IMR-90 (cell line): Measurements from ENCODE around the gene NKPD1.

Source experiments
- BHLHE40 ChIP-seq: fragments of 150-350 bp; IDR thresholded peaks from 2 replicates; pipeline ENCODE4 v1.6.1; 2016; ENCODE audit warnings: mild to moderate bottlenecking, low read depth, low read length
- CHD1 ChIP-seq: IDR thresholded peaks from 2 replicates; pipeline ENCODE4 v1.6.1; 2012; ENCODE audit warnings: low read depth, low read length, improper control_type of control experiment
- CTCF ChIP-seq: conservative IDR thresholded peaks from 2 replicates; pipeline ENCODE4 v1.5.1; 2012; ENCODE audit warnings: mild to moderate bottlenecking, low read depth, low read length, improper control_type of control experiment
- MAFK ChIP-seq: IDR thresholded peaks from 2 replicates; pipeline ENCODE4 v1.6.1; 2012; ENCODE audit warnings: low read depth, low read length, improper control_type of control experiment
- MXI1 ChIP-seq: IDR thresholded peaks from 2 replicates; pipeline ENCODE4 v1.6.1; 2012; ENCODE audit warnings: low read depth, mild to moderate bottlenecking, low read length, moderate library complexity, borderline replicate concordance
- NFE2L2 ChIP-seq: fragments of 150-350 bp; IDR thresholded peaks from 2 replicates; pipeline ENCODE4 v1.6.1; 2016; ENCODE audit warnings: low read depth, mild to moderate bottlenecking, low read length
- POLR2A ChIP-seq: IDR thresholded peaks from 2 replicates; pipeline ENCODE4 v1.6.1; 2012; ENCODE audit warnings: mild to moderate bottlenecking, low read depth, low read length
- RAD21 ChIP-seq: IDR thresholded peaks from 2 replicates; pipeline ENCODE4 v1.6.1; 2012; ENCODE audit warnings: low read length, improper control_type of control experiment
- RCOR1 ChIP-seq: IDR thresholded peaks from 2 replicates; pipeline ENCODE4 v1.6.1; 2012; ENCODE audit warnings: mild to moderate bottlenecking, low read length, improper control_type of control experiment; ENCODE audit not compliant: insufficient replicate concordance
- RFX5 ChIP-seq: IDR thresholded peaks from 2 replicates; pipeline ENCODE4 v1.8.0; 2012; ENCODE audit warnings: low read depth, mild to moderate bottlenecking, low read length, moderate library complexity
- TF ChIP-seq, protein P1 (sequence below): fragments of 150-350 bp; IDR thresholded peaks from 2 replicates; pipeline ENCODE4 v1.6.1; 2016; ENCODE audit warnings: low read depth, mild to moderate bottlenecking, low read length, moderate library complexity, borderline replicate concordance
- TF ChIP-seq, protein P2 (sequence below): fragments of 150-350 bp; IDR thresholded peaks from 2 replicates; pipeline ENCODE4 v1.6.1; 2017; ENCODE audit warnings: mild to moderate bottlenecking, antibody characterized with exemption, low read length, low read depth

DNA sequence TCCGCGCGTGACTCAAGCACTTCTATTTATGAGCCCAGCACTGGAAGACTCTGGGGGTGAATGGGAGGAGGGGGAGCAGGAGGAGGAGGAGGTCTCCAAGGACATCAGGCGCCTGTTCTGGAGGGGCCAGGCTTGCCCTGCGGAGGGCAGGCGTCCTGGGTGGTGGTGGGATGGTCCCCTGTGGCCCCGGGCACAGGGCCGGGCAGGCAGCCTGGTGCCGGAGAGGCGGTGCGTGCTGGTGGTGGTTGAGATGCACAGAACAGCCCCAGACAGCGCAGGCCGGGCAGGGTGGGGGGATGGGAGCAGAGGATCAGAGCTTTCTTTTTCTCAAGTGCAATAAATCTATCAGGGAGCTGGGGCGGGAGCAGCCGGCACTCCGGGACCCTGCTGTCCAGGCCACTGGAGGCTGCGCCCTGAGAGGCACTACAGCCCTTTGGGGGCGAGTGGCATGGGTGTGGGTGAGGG, 14.0 kb downstream of the NKPD1 start:
- TF ChIP-seq RFX5 (no peak), MXI1 (no peak), CTCF (no peak), RCOR1 (no peak), BHLHE40 (no peak), CHD1 (no peak), POLR2A (no peak), NFE2L2 (no peak), RAD21 (no peak), MAFK (no peak)
- TF ChIP-seq, protein P1, sequence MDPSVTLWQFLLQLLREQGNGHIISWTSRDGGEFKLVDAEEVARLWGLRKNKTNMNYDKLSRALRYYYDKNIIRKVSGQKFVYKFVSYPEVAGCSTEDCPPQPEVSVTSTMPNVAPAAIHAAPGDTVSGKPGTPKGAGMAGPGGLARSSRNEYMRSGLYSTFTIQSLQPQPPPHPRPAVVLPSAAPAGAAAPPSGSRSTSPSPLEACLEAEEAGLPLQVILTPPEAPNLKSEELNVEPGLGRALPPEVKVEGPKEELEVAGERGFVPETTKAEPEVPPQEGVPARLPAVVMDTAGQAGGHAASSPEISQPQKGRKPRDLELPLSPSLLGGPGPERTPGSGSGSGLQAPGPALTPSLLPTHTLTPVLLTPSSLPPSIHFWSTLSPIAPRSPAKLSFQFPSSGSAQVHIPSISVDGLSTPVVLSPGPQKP = no peak
- TF ChIP-seq, protein P2, sequence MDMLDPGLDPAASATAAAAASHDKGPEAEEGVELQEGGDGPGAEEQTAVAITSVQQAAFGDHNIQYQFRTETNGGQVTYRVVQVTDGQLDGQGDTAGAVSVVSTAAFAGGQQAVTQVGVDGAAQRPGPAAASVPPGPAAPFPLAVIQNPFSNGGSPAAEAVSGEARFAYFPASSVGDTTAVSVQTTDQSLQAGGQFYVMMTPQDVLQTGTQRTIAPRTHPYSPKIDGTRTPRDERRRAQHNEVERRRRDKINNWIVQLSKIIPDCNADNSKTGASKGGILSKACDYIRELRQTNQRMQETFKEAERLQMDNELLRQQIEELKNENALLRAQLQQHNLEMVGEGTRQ = no peak
